NCI-H2029 treated with DMSO at 0.1 percent for 48 hours (cell line): ENCODE measurements around the gene PHF13.
"Not testable (repeated sequence)": the region's sequence is repeated elsewhere in the genome, so short reads cannot be mapped to it uniquely, and the experiment has no call there.

ENCODE experiments used
- DNase-seq: peaks from one replicate; lab custom pipeline; 2025; lab: John Stamatoyannopoulos, UW

The PHF13 gene

GRCh38 chr1:6631058-6631457, 17.5 kb downstream of the PHF13 start:
- DNase-seq = no peak

DNA sequence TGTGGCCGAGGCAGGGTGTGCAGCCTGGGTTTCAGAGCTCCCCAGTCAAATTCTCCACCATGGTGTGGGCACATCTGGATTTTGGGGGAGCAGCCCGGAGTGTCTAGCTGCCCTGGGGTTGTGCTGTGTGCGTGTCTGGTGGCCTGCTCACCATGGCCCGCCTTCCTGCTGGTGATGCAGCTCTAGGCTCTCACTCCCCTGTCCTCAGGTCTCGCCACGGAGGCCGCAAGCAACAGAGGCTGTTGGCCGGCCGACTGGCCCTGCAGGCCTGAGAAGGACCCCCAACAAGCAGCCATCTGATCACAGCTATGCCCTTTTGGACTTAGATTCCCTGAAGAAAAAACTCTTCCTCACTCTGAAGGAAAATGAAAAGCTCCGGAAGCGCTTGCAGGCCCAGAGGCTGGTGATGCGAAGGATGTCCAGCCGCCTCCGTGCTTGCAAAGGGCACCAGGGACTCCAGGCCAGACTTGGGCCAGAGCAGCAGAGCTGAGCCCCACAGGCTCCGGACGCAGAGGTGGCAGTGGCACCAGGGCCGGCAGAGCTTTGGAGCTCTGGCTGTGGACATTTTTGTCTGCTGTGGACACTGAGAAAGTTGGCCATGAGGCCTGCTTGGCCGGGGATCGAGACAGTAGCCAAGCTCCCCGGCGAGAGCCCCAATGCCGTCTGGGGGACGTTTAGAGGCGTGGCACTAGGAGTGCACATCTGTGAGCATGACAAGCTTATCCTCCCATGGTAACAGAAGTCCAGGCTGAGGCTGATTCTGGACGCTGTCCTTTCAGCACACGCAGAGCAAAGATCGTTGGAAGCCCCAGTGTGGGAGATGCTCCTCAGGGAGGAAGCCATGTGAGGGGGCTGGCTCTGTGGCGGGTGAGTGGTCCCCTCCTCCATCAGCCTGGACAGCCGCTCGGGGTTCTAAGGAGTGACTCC, 19.3 kb downstream of the PHF13 start:
- DNase-seq = no peak

- no peak for DNase-seq
Measured at GRCh38 chr1:6634371-6635052, 21.0 kb downstream of the PHF13 start.

- DNase-seq = no peak
Measured at GRCh38 chr1:6635161-6635909, 21.8 kb downstream of the PHF13 start.

GRCh38 chr1:6635910-6636760, 22.6 kb downstream of the PHF13 start:
- no peak for DNase-seq

DNA sequence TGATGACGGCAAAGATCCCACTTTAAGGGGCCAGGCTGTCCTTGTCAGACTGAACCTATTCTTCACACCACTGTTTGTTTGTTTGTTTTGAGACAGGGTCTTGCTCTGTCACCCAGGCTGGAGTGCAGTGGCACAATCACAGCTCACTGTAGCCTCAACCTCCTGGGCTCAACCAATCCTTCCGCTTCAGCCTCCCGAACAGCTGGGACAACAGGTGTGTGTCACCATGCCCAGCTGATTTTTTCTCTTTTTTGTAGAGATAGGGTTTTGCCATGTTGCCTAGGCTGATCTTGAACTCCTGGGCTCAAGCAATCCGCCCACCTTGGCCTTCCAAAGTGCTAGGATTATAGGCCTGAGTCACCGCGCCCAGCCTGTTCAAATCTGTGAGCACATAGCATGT, 23.2 kb downstream of the PHF13 start:
- not testable (repeated sequence) for DNase-seq

DNA sequence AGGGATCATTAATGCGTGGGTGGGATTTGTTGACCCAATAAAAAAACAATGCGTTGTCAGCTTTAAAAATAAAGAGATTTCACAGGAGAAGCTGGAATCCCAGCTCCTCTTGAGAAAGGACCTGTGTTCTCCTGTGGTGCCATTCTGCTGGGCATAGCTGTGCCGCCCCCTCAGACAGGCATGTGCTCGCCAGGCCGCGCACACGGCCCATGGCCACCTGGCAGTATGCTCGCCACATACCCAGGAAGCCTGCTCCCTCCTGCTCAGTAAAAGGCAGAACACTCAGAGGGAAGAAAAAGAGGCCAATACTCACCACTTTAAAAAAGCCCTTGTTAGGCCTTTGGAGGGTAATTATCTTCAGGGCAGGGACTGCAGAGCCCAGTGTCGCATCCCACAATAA, 24.2 kb downstream of the PHF13 start:
- DNase-seq = no peak

DNA sequence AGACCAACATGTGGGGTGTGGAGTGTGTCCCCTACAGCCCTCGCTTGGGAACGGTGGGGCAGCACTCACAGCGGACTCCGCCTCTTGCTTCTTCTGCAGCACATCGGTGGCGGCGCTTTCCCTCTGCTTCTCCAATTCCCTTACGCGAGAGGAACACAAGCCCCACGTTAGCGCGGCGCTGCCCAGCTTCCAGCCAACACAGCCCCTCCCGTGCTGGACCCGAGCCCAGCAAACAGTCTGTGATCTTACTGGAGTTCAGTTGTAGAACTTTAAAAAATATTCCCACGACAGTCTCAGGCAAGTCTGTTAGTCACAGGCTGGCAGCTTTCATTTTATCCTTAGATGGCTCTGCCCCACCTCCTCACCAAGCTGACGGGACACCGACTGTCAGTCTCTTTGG, 24.7 kb downstream of the PHF13 start:
- no peak for DNase-seq

DNA sequence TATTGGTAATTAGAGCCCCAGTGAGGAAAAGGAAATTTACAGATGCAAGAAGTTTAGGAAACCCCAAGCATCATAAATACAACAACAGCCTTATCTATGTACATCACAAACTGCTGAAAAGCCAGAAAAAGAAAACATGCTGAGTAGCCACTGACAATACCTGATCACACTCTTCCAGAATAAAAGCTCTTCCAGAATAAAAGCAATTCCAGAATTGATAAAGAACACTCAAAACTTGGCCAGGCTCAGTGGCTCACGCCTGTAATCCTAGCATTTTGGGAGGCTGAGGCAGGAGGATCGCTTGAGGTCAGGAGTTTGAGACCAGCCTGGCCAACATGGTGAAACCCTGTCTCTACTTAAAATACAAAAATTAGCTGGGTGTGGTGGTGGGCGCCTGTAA, 27.3 kb downstream of the PHF13 start:
- DNase-seq = not testable (repeated sequence)

GRCh38 chr1:6645018-6645417, 31.5 kb downstream of the PHF13 start:
- no peak for DNase-seq

DNA sequence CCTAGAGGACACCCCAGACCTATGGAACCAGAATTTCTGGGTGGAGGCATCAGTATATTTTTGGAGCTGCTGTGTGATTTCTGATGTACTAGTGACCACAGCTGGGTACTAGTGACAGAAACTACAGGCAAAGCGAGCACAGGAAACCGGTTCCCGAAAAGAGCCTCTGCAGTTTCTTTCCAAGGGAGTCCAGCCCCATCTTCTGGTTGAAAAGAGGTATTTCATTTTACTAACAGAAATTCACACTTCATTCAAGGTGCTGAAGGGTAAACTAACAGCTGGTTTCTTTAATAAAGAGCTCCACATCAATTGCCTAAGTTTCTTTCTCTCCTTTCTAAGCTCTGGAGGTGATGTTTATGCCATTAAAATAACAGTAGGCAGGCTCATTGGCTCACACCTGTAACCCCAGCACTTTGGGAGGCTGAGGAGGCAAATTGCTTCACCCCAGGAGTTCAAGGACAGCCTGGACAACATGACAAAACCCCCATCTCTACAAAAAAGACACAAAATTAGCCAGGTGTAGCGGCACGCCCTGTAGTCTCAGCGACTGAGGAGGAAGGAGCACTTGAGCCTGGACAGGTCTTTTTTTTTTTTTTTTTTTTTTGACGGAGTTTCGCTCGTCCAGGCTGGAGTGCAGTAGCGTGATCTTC, 33.1 kb downstream of the PHF13 start:
- DNase-seq = no peak

GRCh38 chr1:6648556-6648955, 35.0 kb downstream of the PHF13 start:
- no peak for DNase-seq

- no peak for DNase-seq
Measured at GRCh38 chr1:6651909-6652308, 38.4 kb downstream of the PHF13 start.

GRCh38 chr1:6652986-6653385, 39.5 kb downstream of the PHF13 start:
- DNase-seq = no peak

GRCh38 chr1:6653436-6654290, 40.1 kb downstream of the PHF13 start:
- no peak for DNase-seq

- no peak for DNase-seq
Measured at GRCh38 chr1:6657138-6657537, 43.6 kb downstream of the PHF13 start.

DNA sequence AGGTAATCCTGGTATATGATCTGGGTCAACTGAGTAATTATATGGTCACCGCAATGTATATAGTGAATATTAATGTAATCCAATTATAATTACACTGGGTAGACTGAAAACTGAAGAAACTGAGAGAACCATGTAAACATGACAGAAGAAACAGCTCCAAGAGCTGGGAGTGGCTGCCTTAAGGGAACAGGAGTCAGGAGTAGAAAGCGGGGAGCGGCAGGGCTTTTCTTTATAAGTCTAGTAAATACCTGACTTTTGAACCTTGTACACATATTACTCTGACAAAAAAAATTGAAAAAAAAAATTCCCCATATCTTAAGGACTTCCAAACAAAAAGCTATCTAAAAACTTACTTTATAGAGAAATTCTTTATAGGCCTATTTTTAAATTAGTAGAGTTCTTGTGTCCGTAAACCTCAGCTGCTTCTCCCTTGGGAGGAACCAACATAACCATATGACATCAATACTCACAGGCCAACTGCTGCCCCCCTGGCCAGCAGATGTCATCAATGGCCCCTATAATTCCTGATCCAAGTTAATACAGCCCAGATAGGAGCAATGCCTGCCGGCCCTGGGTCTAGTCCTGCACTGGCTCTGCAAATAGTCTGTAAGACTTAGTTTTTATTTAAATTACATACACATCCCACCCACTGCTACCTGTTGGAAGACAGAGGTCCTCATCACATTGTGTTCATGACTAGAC, 45.0 kb downstream of the PHF13 start:
- DNase-seq = no peak

DNA sequence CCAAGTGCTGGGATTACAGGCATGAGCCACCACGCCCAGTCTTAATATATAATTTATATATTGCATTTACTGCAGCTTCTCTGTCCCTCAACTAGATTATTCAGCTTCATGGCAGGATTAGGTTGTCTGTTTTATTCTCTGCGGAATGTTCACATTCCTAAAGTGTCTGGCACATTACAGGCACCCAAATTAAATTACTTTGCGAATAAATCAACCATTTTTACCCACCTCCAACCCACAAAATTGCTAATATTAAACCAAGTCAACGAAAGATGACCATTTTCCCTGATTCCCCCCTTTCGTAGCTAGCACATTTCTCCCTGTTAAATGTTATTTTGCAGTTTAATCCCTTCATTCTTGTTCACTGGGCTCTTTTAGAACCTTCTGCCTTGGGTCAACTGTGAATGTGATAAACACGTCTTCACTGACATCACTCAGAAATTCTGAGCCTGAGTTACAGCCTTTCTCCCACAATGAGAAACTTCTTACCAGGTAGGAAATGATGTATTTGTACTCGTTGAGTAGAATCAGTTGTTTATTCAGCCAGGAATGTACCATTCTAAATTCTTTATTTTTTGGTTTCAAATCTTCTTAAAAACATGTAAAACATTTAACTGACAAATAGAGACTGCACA, 47.0 kb downstream of the PHF13 start:
- no peak for DNase-seq

GRCh38 chr1:6662468-6662867, 48.9 kb downstream of the PHF13 start:
- DNase-seq = not testable (repeated sequence)
